Measurements from ENCODE around the gene ITIH2.
"Not testable (repeated sequence)": the region's sequence is repeated elsewhere in the genome, so short reads cannot be mapped to it uniquely, and the experiment has no call there.

The ITIH2 gene

GRCh38 chr10:7703140-7703539 is at the start of gene ITIH2:
ITIH2 (plus strand) TSS chr10:7703316; CDS start chr10:7703435, 119 bp downstream.
- no peak for DNase-seq

- not testable (repeated sequence) for DNase-seq
These were observed 46.0 kb upstream of the ITIH2 start for GRCh38 chr10:7657079-7657478.

GRCh38 chr10:7657552-7657951 is 45.6 kb upstream of the ITIH2 start:
- no peak for DNase-seq

GRCh38 chr10:7659560-7659959 is 43.6 kb upstream of the ITIH2 start:
- no peak for DNase-seq

GRCh38 chr10:7662522-7662921 is 40.6 kb upstream of the ITIH2 start:
- DNase-seq, result no peak

- no peak for DNase-seq
These were observed 38.4 kb upstream of the ITIH2 start for GRCh38 chr10:7664707-7665106.

GRCh38 chr10:7665767-7666166 is 37.3 kb upstream of the ITIH2 start:
- no peak for DNase-seq

- DNase-seq, result no peak
These were observed 36.7 kb upstream of the ITIH2 start, which contains the start of gene ITIH5 for GRCh38 chr10:7666253-7667023. ITIH5 (minus strand) TSS chr10:7666966; CDS start chr10:7666892, 74 bp downstream.

GRCh38 chr10:7667262-7668141 is 35.6 kb upstream of the ITIH2 start:
- no peak for DNase-seq

GRCh38 chr10:7670157-7670556 is 33.0 kb upstream of the ITIH2 start:
- DNase-seq, result no peak

- DNase-seq, result no peak
These were observed 30.6 kb upstream of the ITIH2 start for GRCh38 chr10:7672341-7673134.

- DNase-seq, result no peak
These were observed 23.9 kb upstream of the ITIH2 start for GRCh38 chr10:7679256-7679655.

- DNase-seq, result not testable (repeated sequence)
These were observed 23.0 kb upstream of the ITIH2 start for GRCh38 chr10:7680078-7680477.

- DNase-seq, result no peak
These were observed 16.6 kb upstream of the ITIH2 start for GRCh38 chr10:7686351-7687171.

- peak; percentile 74 for DNase-seq
These were observed 15.7 kb upstream of the ITIH2 start for GRCh38 chr10:7687228-7687907.

- no peak for DNase-seq
These were observed 13.5 kb upstream of the ITIH2 start for GRCh38 chr10:7689591-7689990.

- not testable (repeated sequence) for DNase-seq
These were observed 12.1 kb upstream of the ITIH2 start for GRCh38 chr10:7690885-7691597.

- not testable (repeated sequence) for DNase-seq
These were observed 10.7 kb upstream of the ITIH2 start for GRCh38 chr10:7692368-7692767.

- not testable (repeated sequence) for DNase-seq
These were observed 9.9 kb upstream of the ITIH2 start for GRCh38 chr10:7693194-7693593.

GRCh38 chr10:7696545-7696944 is 6.6 kb upstream of the ITIH2 start:
- DNase-seq, result no peak

- no peak for DNase-seq
These were observed 5.7 kb upstream of the ITIH2 start for GRCh38 chr10:7697426-7697825.
